IMR-90 (cell line): Measurements from ENCODE around the gene UNC13C. TPM values are rescaled to one million over a fixed set of nuclear protein-coding genes. Genes with fewer than 3 reads are reported as not detected.

Experiments
- ATAC-seq: fragments of 200-7000 bp; cut with Tn5 transposase; 2 replicates; pipeline ENCODE4 v1.9.1; 2020; ENCODE audit warnings: low read depth, mild to moderate bottlenecking, moderate library complexity
- BruUV-seq: library from RNA; stranded (reverse); fragments of 400-500 nt; replicated peaks from 2 replicates; lab custom pipeline; 2021; lab: Mats Ljungman, UMichigan
- CTCF ChIA-PET: fragments of 300-600 bp; formaldehyde crosslinking; extraction: SDS; loops from one replicate; lab custom pipeline; 2021; ENCODE audit warnings: antibody characterized with exemption; lab: Yijun Ruan, JAX
- POLR2A ChIA-PET: fragments of 300-600 bp; sonication (Branson Sonifier 250); formaldehyde crosslinking; loops from one replicate; lab custom pipeline; 2022; ENCODE audit warnings: antibody characterized with exemption; ENCODE audit not compliant: unreplicated experiment; lab: Charles Lee
- DNase-seq: peaks from one replicate; pipeline ENCODE4 v3.0.0; 2013
- H2AFZ ChIP-seq: replicated peaks from 2 replicates; pipeline ENCODE3; 2013; ENCODE audit warnings: low read length, mild to moderate bottlenecking; ENCODE audit not compliant: poor library complexity
- H2AK5ac ChIP-seq: 2 replicates; pipeline ENCODE4 v1.6.1; 2013; ENCODE audit warnings: low read depth, low read length, inconsistent platforms
- H2AK9ac ChIP-seq: replicated peaks from 2 replicates; pipeline ENCODE3; 2013; ENCODE audit warnings: mild to moderate bottlenecking, low read depth, low read length, moderate library complexity; ENCODE audit not compliant: poor library complexity
- H2BK120ac ChIP-seq: 2 replicates; pipeline ENCODE4 v1.6.1; 2013; ENCODE audit warnings: low read depth, low read length, inconsistent platforms
- H2BK15ac ChIP-seq: 3 replicates; pipeline ENCODE4 v1.6.1; 2013; ENCODE audit warnings: low read depth, low read length, inconsistent platforms
- H2BK20ac ChIP-seq: 2 replicates; pipeline ENCODE4 v1.6.1; 2013; ENCODE audit warnings: low read depth, mild to moderate bottlenecking, inconsistent platforms, low read length, moderate library complexity
- H2BK5ac ChIP-seq: 2 replicates; pipeline ENCODE4 v1.6.1; 2013; ENCODE audit warnings: mild to moderate bottlenecking, low read depth, low read length, inconsistent platforms; ENCODE audit not compliant: poor library complexity, severe bottlenecking
- H3K14ac ChIP-seq: replicated peaks from 2 replicates; pipeline ENCODE4 v1.6.1; 2013; ENCODE audit warnings: low read depth, low read length, inconsistent platforms
- H3K18ac ChIP-seq: 2 replicates; pipeline ENCODE4 v1.6.1; 2013; ENCODE audit warnings: low read depth, low read length, control low read depth
- H3K23ac ChIP-seq: 2 replicates; pipeline ENCODE4 v1.6.1; 2013; ENCODE audit warnings: low read depth, low read length, inconsistent platforms
- H3K27ac ChIP-seq: 2 replicates; pipeline ENCODE4 v1.5.1; 2013; ENCODE audit warnings: mild to moderate bottlenecking, control low read depth, low read length; ENCODE audit not compliant: insufficient read depth
- H3K27me3 ChIP-seq: 2 replicates; pipeline ENCODE4 v1.6.1; 2013; ENCODE audit warnings: low read length; ENCODE audit not compliant: control insufficient read depth, insufficient read depth
- H3K36me3 ChIP-seq: 2 replicates; pipeline ENCODE4 v1.6.1; 2013; ENCODE audit warnings: low read length, mixed read lengths; ENCODE audit not compliant: control insufficient read depth, insufficient read depth
- H3K4ac ChIP-seq: 2 replicates; pipeline ENCODE4 v1.6.1; 2013; ENCODE audit warnings: low read depth, low read length, inconsistent platforms
- H3K4me1 ChIP-seq: 2 replicates; pipeline ENCODE4 v1.6.1; 2013; ENCODE audit warnings: low read length, mixed read lengths; ENCODE audit not compliant: control insufficient read depth, insufficient read depth
- H3K4me2 ChIP-seq: 2 replicates; pipeline ENCODE4 v1.6.1; 2013; ENCODE audit warnings: low read depth, mild to moderate bottlenecking, control low read depth, low read length, moderate library complexity
- H3K4me3 ChIP-seq: 2 replicates; pipeline ENCODE4 v1.5.1; 2013; ENCODE audit warnings: low read depth, mild to moderate bottlenecking, control low read depth, low read length, moderate library complexity; ENCODE audit not compliant: insufficient read depth
- H3K56ac ChIP-seq: 2 replicates; pipeline ENCODE4 v1.6.1; 2013; ENCODE audit warnings: low read length, inconsistent platforms; ENCODE audit not compliant: insufficient read depth; ENCODE audit errors: extremely low read depth
- H3K79me1 ChIP-seq, 2 experiments: 2 replicates each; pipeline ENCODE4 v1.6.1; 2013; ENCODE audit warnings: low read length in 2 of 2, inconsistent platforms in 1 of 2, low read depth in 1 of 2
- H3K9ac ChIP-seq: 2 replicates; pipeline ENCODE4 v1.6.1; 2013; ENCODE audit warnings: low read depth, low read length, control low read depth
- H3K9me1 ChIP-seq: 2 replicates; pipeline ENCODE4 v1.6.1; 2013; ENCODE audit warnings: low read length, inconsistent platforms; ENCODE audit not compliant: insufficient read depth
- H3K9me3 ChIP-seq: 2 replicates; pipeline ENCODE4 v1.6.1; 2013; ENCODE audit warnings: low read length; ENCODE audit not compliant: control insufficient read depth, insufficient read depth
- H4K20me1 ChIP-seq: 2 replicates; pipeline ENCODE4 v1.6.1; 2013; ENCODE audit warnings: low read length, inconsistent platforms; ENCODE audit not compliant: insufficient read depth
- H4K5ac ChIP-seq: 2 replicates; pipeline ENCODE4 v1.6.1; 2013; ENCODE audit warnings: mild to moderate bottlenecking, low read depth, low read length, control low read depth
- H4K8ac ChIP-seq, 2 experiments: 2 replicates each; pipeline ENCODE4 v1.6.1; 2013; ENCODE audit warnings: low read depth in 2 of 2, low read length in 2 of 2, control low read depth in 1 of 2, inconsistent platforms in 1 of 2
- H4K91ac ChIP-seq: 2 replicates; pipeline ENCODE4 v1.6.1; 2013; ENCODE audit warnings: low read depth, low read length, inconsistent platforms; ENCODE audit not compliant: insufficient read depth
- CEBPB ChIP-seq: IDR thresholded peaks from 2 replicates; pipeline ENCODE4 v1.6.1; 2012; ENCODE audit warnings: low read depth, low read length, improper control_type of control experiment
- CHD1 ChIP-seq: IDR thresholded peaks from 2 replicates; pipeline ENCODE4 v1.6.1; 2012; ENCODE audit warnings: low read depth, low read length, improper control_type of control experiment
- FOS ChIP-seq: fragments of 150-350 bp; IDR thresholded peaks from 2 replicates; pipeline ENCODE4 v1.6.1; 2016; ENCODE audit warnings: low read depth, low read length
- POLR2A ChIP-seq: IDR thresholded peaks from 2 replicates; pipeline ENCODE4 v1.6.1; 2012; ENCODE audit warnings: mild to moderate bottlenecking, low read depth, low read length
- RAD21 ChIP-seq: IDR thresholded peaks from 2 replicates; pipeline ENCODE4 v1.6.1; 2012; ENCODE audit warnings: low read length, improper control_type of control experiment
- RCOR1 ChIP-seq: IDR thresholded peaks from 2 replicates; pipeline ENCODE4 v1.6.1; 2012; ENCODE audit warnings: mild to moderate bottlenecking, low read length, improper control_type of control experiment; ENCODE audit not compliant: insufficient replicate concordance
- SMC3 ChIP-seq: fragments of 150-350 bp; IDR thresholded peaks from 2 replicates; pipeline ENCODE4 v1.6.1; 2016; ENCODE audit warnings: low read depth, mild to moderate bottlenecking, antibody characterized with exemption, low read length, moderate library complexity
- WGBS, 2 experiments: methylation state at CpG; one replicate each; pipeline versions ENCODE4 v1.1.5 to v1.1.7; 2013; ENCODE audit warnings: missing lambda C conversion rate in 2 of 2; ENCODE audit not compliant: insufficient read length in 1 of 2; ENCODE audit errors: extremely low coverage in 2 of 2; 5-methylcytosine and 5-hydroxymethylcytosine counted together
- dilution Hi-C: fragments of 300-500 bp; cut with HindIII; formaldehyde crosslinking; loops from one replicate; pipeline ENCODE4 v1.14.3; 2018; ENCODE audit warnings: low sequenced_read_pairs; ENCODE audit not compliant: unreplicated experiment
- in situ Hi-C: fragments of 300-500 bp; cut with MboI; formaldehyde crosslinking; loops from 3 replicates; pipeline ENCODE4 v1.14.3; 2019; ENCODE audit warnings: low sequenced_read_pairs, inconsistent platforms, mixed read lengths
- intact Hi-C: fragments of 100-400 bp; cut with micrococcal nuclease; formaldehyde crosslinking; loops from 2 replicates; pipeline ENCODE4 v1.10.0; 2022
- polyA plus RNA-seq, 3 experiments: library from polyadenylated mRNA; depleted of rRNA; stranded (reverse); fragments of >200 nt; gene quantifications; 2 replicates each; pipeline ENCODE4 v1.2.3, GENCODE V29; 2012; ENCODE audit warnings: low replicate concordance in 1 of 3
- total RNA-seq: library from RNA; depleted of rRNA; stranded (reverse); fragments of >200 nt; gene quantifications from 2 replicates; pipeline ENCODE4 v1.2.3, GENCODE V29; 2012
- TF ChIP-seq, protein P1 (sequence below): fragments of 150-350 bp; IDR thresholded peaks from 2 replicates; pipeline ENCODE4 v1.6.1; 2016; ENCODE audit warnings: low read depth, mild to moderate bottlenecking, low read length, moderate library complexity, borderline replicate concordance
- TF ChIP-seq, protein P2 (sequence below): conservative IDR thresholded peaks from 2 replicates; pipeline ENCODE4 v1.5.1; 2012; ENCODE audit warnings: mild to moderate bottlenecking, low read depth, low read length, improper control_type of control experiment

UNC13C gene
- total and polyA plus RNA-seq, 2 of the 4 experiments (the other 2 are of a cell fraction) = not detected

DNA sequence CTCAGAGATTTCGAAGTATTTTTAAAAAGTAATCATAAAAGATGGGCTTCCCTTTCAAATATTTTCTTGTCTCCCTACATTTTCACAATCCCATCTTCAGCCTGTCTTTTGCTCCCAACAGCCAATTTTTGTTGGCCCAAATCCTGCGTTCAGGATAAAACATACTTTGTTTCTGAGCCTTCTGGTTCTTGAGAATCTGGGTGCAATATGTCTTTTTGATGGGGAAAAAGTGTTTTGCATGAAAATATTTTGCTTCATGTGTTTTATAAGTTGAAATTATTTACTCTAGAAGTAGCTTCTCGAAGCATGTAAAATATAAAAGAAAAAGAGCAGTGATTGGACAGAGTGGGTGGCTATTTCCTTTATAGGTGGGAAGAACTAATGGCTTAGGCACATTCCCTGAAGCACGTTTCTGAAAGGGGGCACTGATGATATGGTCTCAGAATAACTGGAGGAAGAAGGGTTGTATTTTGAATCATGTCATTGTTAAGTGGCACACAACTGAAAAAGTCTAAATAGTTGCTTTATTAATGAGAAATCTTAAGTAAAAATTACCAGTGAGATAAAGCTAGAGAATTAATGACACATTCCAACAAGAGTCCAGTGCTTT, 3.9 kb downstream of the UNC13C start:
- no peak for TF ChIP-seq FOS
- TF ChIP-seq RCOR1 = no peak
- no peak for TF ChIP-seq CEBPB
- TF ChIP-seq, protein P1, sequence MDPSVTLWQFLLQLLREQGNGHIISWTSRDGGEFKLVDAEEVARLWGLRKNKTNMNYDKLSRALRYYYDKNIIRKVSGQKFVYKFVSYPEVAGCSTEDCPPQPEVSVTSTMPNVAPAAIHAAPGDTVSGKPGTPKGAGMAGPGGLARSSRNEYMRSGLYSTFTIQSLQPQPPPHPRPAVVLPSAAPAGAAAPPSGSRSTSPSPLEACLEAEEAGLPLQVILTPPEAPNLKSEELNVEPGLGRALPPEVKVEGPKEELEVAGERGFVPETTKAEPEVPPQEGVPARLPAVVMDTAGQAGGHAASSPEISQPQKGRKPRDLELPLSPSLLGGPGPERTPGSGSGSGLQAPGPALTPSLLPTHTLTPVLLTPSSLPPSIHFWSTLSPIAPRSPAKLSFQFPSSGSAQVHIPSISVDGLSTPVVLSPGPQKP = no peak
- no peak for TF ChIP-seq POLR2A
- TF ChIP-seq, protein P2, sequence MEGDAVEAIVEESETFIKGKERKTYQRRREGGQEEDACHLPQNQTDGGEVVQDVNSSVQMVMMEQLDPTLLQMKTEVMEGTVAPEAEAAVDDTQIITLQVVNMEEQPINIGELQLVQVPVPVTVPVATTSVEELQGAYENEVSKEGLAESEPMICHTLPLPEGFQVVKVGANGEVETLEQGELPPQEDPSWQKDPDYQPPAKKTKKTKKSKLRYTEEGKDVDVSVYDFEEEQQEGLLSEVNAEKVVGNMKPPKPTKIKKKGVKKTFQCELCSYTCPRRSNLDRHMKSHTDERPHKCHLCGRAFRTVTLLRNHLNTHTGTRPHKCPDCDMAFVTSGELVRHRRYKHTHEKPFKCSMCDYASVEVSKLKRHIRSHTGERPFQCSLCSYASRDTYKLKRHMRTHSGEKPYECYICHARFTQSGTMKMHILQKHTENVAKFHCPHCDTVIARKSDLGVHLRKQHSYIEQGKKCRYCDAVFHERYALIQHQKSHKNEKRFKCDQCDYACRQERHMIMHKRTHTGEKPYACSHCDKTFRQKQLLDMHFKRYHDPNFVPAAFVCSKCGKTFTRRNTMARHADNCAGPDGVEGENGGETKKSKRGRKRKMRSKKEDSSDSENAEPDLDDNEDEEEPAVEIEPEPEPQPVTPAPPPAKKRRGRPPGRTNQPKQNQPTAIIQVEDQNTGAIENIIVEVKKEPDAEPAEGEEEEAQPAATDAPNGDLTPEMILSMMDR = no peak
- TF ChIP-seq SMC3 = no peak
- TF ChIP-seq RAD21 = no peak
- TF ChIP-seq CHD1 = no peak
- Histone ChIP-seq H4K5ac (no peak overlapping the region), H3K18ac (no peak overlapping the region), H3K27me3 (no peaks in the 10 kb centered on the region), H3K36me3 (no peaks in the 10 kb centered on the region), H3K23ac (no peak overlapping the region), H2BK120ac (no peak overlapping the region), H4K8ac (no peak overlapping the region), H2BK5ac (no peak overlapping the region), H3K14ac (no peak overlapping the region), H2AK9ac (no peak overlapping the region), H3K4me2 (no peak overlapping the region), H4K91ac (no peak overlapping the region), H2BK15ac (no peak overlapping the region), H3K9me3 (no peaks in the 10 kb centered on the region; the same call in 1 of the 2 replicates), H2BK20ac (no peak overlapping the region), H3K56ac (no peak overlapping the region), H3K4me1 (no peaks in the 10 kb centered on the region), H2AK5ac (no peak overlapping the region), H2AFZ (no peak overlapping the region), H3K9me1 (no peaks in the 10 kb centered on the region), H4K20me1 (no peaks in the 10 kb centered on the region), H3K4me3 (no peak overlapping the region), H3K79me1 (no peaks in the 10 kb centered on the region), H3K27ac (no peak overlapping the region), H3K4ac (no peak overlapping the region), H3K9ac (no peak overlapping the region)
- POLR2A ChIA-PET = no interaction called here
- in situ Hi-C loops = no loop called here
- dilution Hi-C loops = no loop called here
- WGBS, 2 experiments = no CpG with 5 or more reads among the region's 4 CpGs
- intact Hi-C loops = no loop called here
- CTCF ChIA-PET = no interaction called here
- ATAC-seq (no peak), DNase-seq (no peak)
- BruUV-seq = no TSS peak
